ENCODE measurements around the gene KLHL24. TPM values are rescaled to one million over a fixed set of nuclear protein-coding genes. Genes with fewer than 3 reads are reported as not detected.
"Not testable (repeated sequence)": the region's sequence is repeated elsewhere in the genome, so short reads cannot be mapped to it uniquely, and the experiment has no call there.

The KLHL24 gene
- total RNA-seq, 4 donors from 2014 or later: 163 to 320 (median 214) TPM

DNA sequence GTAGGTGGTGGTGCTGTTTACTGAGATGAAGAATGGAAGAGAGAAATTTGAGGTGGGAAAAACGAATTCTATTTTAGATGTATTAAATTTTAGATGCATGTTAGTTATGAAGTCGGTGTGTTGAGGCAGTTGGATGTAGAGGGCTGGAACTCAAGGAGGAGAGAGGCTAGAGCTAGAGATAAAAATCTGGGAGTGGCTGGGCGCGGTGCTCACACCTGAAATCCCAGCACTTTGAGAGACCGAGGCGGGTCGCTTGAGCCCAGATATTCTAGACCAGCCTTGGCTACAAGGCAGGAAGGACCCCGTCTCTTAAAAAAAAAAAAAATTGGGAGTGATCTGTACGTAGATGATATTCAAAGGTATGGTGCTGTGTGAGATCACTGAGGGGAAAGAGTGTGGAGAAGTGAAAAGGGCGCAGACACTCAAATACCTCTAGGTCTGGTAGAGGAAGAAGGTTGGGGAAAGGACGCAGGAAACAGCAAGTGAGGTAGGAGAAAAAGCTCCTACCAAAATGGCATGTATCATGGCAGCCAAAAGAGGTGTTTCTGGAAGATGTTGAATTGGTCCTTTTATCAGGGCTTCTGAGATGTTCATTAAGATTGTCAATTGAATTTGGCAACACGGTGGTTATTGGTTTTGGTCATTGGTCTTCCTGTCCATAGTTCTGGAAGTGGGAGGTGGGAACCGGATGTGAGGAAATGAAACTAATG is 64.0 kb downstream of the KLHL24 start:
- 72% methylated on average over 13 of the region's 13 CpGs for WGBS, 2 donors
- intact Hi-C loops (cut with DNase I): loop anchor here (5.0 kb wide), 1 partner anchor 62 kb away; the partner anchor contains the start of gene KLHL24

DNA sequence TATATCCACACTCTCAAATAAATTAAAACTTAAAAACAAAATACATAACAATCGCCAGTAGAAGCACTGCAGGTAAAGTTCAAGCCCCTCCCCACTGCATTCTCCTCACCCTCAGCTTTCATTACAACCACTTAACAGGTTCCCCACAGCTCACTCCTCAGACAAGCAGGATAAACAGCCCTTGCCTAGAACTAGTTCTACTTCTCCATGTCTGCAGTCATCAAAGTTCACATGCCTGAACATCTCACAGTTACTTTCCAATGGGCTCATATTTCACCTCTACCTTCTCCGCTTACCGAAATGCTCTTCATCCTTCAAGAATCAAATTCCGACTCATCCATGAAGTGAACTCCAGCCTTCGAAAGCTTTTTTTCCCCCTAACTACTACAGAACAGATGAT is 66.3 kb downstream of the KLHL24 start:
- H3K27me3 ChIP-seq: no peaks in the 10 kb centered on the region
- 35 to 55% methylated on average over 5 of the region's 5 CpGs for WGBS, 2 donors
- H3K4me3 ChIP-seq (replicated peaks in 1 of 3): no peak overlapping the region
- H3K27ac ChIP-seq: peak overlapping the region; percentile 66 to 85 (median 76)
- intact Hi-C loops (cut with DNase I): no loop called here
- no peaks in the 10 kb centered on the region for H3K36me3 ChIP-seq
- no peak for TF ChIP-seq POLR2A (IDR thresholded peaks at IDR 0.05)
- TF ChIP-seq, protein P1, sequence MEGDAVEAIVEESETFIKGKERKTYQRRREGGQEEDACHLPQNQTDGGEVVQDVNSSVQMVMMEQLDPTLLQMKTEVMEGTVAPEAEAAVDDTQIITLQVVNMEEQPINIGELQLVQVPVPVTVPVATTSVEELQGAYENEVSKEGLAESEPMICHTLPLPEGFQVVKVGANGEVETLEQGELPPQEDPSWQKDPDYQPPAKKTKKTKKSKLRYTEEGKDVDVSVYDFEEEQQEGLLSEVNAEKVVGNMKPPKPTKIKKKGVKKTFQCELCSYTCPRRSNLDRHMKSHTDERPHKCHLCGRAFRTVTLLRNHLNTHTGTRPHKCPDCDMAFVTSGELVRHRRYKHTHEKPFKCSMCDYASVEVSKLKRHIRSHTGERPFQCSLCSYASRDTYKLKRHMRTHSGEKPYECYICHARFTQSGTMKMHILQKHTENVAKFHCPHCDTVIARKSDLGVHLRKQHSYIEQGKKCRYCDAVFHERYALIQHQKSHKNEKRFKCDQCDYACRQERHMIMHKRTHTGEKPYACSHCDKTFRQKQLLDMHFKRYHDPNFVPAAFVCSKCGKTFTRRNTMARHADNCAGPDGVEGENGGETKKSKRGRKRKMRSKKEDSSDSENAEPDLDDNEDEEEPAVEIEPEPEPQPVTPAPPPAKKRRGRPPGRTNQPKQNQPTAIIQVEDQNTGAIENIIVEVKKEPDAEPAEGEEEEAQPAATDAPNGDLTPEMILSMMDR (IDR thresholded peaks at IDR 0.05): no peak
- DNase-seq: peak; percentile 58 to 61
- H3K9me3 ChIP-seq: no peaks in the 10 kb centered on the region
- peaks cover 4 to 26% of the 10 kb centered on the region in 2 donors for H3K4me1 ChIP-seq

More for the DNA sequence above, 64.0 kb downstream of the KLHL24 start:
- Histone ChIP-seq H3K36me3 (no peaks in the 10 kb centered on the region), H3K4me1 (peaks cover 4 to 26% of the 10 kb centered on the region in 2 donors), H3K27me3 (no peaks in the 10 kb centered on the region), H3K27ac (peak overlapping the region; percentile 92 to 97 (median 95)), H3K4me3 (replicated peaks in 1 of 3) (peak overlapping the region in 1 of 3 donors; percentile 81), H3K9me3 (no peaks in the 10 kb centered on the region)
- no peak for TF ChIP-seq POLR2A (IDR thresholded peaks at IDR 0.05)
- TF ChIP-seq, protein P1 (IDR thresholded peaks at IDR 0.05): no peak
- no peak for DNase-seq

DNA sequence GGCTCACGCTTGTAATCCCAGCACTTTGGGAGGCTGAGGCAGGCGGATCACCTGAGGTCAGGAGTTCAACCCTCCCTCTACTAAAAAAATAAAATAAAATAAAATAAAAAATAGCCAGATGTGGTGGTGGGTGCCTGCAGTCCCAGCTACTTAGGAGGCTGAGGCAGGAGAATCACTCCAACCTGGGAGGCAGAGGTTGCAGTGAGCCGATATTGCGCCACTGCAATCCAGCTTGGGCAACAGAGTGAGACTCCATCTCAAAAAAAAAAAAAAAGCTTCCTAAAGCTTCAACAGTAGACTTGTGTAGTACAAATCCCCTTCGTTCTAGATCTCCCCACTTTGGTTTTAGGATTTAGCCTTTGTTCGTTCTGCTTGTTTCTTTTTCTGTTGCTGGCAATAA is 68.5 kb downstream of the KLHL24 start:
- 92 to 96% methylated on average over 6 of the region's 6 CpGs for WGBS, 2 donors
- H3K27me3 ChIP-seq; H3K27ac ChIP-seq; DNase-seq; H3K36me3 ChIP-seq; intact Hi-C loops (cut with DNase I); H3K9me3 ChIP-seq; H3K4me3 ChIP-seq (replicated peaks in 1 of 3): not testable (repeated sequence)
- peaks cover 4 to 23% of the 10 kb centered on the region in 2 donors for H3K4me1 ChIP-seq

DNA sequence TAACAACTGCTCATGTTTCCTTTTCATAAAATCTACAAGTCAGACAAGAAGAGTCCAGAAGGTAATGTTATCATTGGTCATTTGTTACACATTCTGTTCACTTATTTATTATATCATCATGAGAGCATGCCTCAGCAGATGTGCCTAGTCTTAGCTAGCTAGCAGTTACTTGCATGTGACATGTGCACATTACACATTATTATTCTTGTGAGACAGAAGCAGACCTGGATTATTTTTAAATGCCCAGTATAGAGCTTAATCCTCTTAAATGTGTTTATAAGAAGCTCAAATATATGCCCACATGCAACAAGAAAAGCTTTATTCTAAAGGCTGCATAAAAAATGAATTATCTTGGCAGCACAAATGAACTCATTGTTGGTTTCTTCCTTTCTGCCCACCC is 74.8 kb downstream of the KLHL24 start:
- no peak overlapping the region for H3K27ac ChIP-seq
- H3K4me3 ChIP-seq (replicated peaks in 1 of 3): no peak overlapping the region
- no peaks in the 10 kb centered on the region for H3K9me3 ChIP-seq
- H3K27me3 ChIP-seq: no peaks in the 10 kb centered on the region
- TF ChIP-seq POLR2A (IDR thresholded peaks at IDR 0.05): no peak
- TF ChIP-seq, protein P1 (IDR thresholded peaks at IDR 0.05): no peak
- H3K36me3 ChIP-seq: no peaks in the 10 kb centered on the region
- intact Hi-C loops (cut with DNase I): no loop called here
- no peaks in the 10 kb centered on the region for H3K4me1 ChIP-seq
- no peak for DNase-seq

DNA sequence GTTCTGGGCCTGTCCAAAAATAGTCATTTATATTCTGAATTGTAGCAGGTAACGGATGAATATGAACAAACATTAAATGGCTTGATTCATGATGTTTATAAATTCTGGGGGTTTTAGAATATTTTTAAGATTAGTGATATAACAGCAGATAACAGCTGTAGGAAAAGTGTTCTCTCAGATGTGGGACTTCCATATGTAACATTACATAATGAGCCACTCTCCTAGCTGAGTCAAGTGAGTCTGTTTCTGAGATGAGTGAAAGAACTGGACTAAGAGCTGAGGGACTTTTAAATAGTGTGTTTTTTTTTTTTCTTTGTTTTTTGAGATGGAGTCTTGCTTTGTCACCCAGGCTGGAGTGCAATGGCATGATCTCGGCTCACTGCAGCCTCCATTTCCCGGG is 76.1 kb downstream of the KLHL24 start:
- H3K27ac ChIP-seq: no peak overlapping the region
- intact Hi-C loops (cut with DNase I): no loop called here

More for the DNA sequence above, 76.1 kb downstream of the KLHL24 start:
- Histone ChIP-seq H3K4me3 (replicated peaks in 1 of 3) (no peak overlapping the region), H3K9me3 (no peaks in the 10 kb centered on the region), H3K27me3 (no peaks in the 10 kb centered on the region), H3K4me1 (no peaks in the 10 kb centered on the region), H3K36me3 (peaks cover 0 to 5% of the 10 kb centered on the region in 2 donors)
- WGBS, 2 donors: 97% methylated on average over 3 of the region's 3 CpGs
- DNase-seq: no peak
- TF ChIP-seq, protein P1 (IDR thresholded peaks at IDR 0.05): no peak
- no peak for TF ChIP-seq POLR2A (IDR thresholded peaks at IDR 0.05)

Measured in thyroid gland (tissue), 4 donors.